Measurements from ENCODE around the gene SLC35G6.
A peak's percentile ranks its signal among the peaks of the same experiment; 100 is the strongest.
"Not testable (repeated sequence)": the region's sequence is repeated elsewhere in the genome, so short reads cannot be mapped to it uniquely, and the experiment has no call there.

The SLC35G6 gene

GRCh38 chr17:7479213-7480088, 1.8 kb upstream of the SLC35G6 start, which contains the start of gene ZBTB4:
Gene ZBTB4, minus strand, starts transcription at chr17:7479631. Its CDS starts 12,830 bp downstream, at chr17:7466801.
- peak; percentile 81 for DNase-seq

DNA sequence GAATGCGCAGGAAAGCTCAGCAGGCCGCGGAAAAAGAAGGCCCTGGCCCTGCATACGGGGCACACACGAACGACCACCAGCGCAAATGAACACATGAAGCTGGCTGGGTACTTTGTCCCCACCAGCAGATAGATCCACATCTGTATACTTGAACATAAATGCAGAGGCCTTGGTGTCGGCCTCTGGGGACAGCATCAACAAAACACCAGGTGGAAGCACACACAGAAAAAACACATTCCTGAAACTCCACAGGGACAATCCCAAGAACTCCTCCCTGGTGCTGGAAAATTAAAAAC, 1.2 kb upstream of the SLC35G6 start:
- DNase-seq: no peak

DNA sequence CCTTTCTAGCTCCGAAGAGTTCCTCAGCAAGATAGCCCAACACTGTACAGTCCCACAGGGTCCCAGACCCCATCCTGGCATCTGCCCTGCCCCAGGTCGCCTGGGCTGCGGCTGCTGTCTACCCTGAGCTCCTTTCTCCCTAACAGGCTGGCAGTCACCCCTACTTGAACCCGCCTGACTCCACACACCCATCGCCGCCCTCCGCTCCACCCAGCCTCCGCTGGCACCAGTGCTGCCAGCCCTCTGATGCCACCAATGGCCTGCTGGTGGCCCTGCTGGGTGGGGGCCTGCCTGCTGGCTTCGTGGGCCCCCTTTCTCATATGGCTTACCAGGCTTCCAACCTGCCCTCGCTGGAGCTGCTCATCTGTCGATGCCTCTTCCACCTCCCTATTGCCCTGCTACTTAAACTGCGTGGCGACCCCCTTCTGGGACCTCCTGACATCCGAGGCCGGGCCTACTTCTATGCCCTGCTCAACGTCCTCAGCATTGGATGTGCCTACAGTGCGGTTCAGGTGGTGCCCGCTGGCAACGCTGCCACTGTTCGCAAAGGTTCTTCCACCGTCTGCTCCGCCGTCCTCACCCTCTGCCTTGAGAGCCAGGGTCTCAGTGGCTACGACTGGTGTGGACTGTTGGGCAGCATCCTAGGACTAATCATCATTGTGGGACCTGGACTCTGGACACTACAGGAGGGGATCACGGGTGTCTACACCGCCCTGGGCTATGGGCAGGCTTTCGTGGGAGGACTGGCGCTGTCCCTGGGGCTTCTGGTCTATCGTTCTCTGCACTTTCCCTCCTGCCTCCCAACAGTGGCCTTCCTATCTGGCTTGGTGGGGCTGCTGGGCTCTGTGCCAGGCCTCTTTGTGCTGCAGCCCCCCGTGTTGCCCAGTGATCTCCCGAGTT, 846 bp downstream of the SLC35G6 start:
- DNase-seq: not testable (repeated sequence)

GRCh38 chr17:7482742-7483088, 1.5 kb downstream of the SLC35G6 start:
- not testable (repeated sequence) for DNase-seq

- DNase-seq: peak; percentile 94
Measured at GRCh38 chr17:7483255-7484066, 2.2 kb downstream of the SLC35G6 start.

DNA sequence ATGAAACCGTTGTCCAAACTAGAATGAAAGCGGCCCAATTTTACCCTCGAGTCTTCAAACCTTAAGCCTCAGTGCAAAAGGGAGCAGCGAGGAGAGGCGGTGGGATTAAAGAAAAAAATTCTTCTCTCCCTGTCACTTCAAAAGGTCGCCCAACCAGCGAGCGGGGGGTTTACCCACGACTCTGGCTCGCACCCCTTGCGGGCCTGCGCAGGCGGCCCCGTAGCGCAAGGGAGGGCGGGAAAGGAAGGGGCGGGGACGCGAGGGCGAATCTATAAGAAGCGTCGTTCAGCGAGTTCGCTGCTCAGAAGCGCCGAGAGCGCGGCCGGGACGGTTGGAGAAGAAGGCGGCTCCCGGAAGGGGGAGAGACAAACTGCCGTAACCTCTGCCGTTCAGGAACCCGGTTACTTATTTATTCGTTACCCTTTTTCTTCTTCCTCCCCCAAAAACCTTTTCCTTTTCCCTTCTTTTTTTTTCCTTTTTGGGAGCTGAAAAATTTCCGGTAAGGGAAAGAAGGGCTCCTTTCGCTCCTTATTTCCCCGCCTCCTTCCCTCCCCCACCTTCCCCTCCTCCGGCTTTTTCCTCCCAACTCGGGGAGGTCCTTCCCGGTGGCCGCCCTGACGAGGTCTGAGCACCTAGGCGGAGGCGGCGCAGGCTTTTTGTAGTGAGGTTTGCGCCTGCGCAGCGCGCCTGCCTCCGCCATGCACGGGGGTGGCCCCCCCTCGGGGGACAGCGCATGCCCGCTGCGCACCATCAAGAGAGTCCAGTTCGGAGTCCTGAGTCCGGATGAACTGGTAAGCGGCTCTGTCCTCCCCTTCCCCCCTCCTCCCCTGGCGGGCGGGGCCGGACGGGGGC, 3.0 kb downstream of the SLC35G6 start, which contains the start of gene POLR2A:
POLR2A (plus strand) TSS at position 300 of the 852 bp plus-strand sequence.
- peak; percentile 99 for DNase-seq

DNA sequence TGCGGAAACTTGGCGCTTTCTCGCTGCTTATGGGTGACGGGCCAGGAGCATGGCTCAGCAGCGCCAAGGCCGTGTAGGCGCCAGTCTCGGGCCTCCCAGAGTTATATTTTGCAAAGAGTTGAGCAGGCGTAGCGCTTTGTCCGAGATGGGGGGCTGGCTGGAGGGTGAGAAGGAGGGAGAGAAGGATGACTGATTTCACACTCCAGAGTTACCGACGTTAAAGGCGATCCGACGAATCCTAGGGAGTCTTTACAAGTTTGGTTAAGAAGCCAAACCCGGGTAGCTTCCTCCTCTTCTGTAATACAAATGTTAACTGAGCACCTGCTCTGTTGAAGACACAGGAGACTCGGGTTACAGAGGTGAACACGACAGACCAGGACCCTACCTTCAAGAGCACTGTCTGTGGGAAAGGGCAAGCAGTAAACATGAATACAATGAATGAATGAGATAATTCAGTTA, 3.7 kb downstream of the SLC35G6 start:
- DNase-seq: no peak

DNA sequence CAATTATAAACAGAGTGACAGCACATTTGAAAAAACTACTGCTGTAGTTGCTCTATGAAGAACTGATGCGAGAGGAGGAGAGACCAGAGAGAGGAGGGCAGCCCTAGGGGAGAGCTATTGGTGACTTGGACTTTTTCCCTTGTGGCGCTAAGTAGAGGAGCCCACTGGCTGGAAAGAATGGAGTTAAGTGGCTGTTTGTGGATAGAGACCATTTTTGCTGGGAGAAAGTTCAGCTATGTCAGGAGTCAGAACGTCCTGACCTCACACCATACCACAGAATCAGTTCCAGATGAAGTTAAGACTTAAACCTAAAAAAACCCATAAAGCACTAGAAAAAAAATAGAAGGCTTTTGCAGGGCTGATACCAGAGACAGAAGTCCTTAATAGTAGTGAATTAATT, 4.9 kb downstream of the SLC35G6 start:
- DNase-seq: no peak

DNA sequence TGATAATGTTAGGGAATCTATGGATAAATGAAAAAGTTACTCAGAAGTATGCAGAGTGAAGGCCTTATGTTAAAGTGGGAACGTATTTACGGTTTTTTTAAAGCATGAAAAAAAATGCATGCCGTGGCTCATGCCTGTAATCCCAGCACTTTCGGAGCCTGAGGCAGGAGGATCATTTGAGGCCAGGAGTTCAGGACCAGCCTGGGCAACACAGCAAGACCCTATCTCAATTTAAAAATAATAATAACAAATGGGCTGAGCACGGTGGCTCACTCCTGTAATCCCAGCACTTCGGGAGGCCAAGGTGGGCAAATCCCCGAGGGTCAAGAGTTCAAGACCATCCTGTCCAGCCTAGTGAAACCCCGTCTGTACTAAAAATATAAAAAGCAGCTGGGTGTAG, 8.9 kb downstream of the SLC35G6 start:
- DNase-seq: no peak

DNA sequence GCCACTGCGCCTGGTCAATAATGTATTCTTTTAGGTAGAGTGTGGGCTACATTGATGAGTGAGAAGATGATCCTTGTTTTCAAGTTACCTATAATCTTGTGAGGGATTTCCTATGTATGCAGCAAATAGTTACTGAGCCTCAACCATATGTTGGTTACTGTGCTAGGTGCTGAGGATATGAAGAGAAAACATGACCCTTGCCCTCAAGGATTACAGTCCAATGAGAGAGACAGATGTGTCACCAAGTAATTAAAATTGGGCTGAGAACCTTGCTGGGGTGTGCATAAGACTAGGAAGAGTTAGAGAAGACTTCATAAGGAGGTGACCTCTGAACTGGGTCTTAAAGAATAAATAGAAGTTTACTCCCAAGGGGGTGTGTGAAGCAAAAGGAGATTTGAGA, 10.3 kb downstream of the SLC35G6 start:
- no peak for DNase-seq

DNA sequence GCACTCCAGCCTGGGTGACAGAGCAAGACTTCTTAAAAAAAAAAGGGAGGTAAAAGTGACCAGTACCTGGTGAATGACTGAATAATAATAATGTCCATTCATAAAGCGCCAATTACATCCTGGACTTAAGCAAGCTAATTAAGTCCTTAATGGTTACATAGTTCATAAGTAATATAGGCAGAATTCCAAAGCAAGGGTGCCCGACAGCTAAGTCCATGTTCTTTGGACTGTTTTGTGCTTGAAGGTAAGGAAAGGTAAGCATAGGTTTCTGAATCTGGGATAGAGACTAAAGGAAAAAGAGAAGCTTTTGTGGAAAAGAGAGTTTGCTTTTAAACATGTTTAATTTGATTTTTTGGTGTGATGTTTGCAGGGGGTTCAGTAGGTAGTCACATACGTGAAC, 12.7 kb downstream of the SLC35G6 start:
- no peak for DNase-seq

DNA sequence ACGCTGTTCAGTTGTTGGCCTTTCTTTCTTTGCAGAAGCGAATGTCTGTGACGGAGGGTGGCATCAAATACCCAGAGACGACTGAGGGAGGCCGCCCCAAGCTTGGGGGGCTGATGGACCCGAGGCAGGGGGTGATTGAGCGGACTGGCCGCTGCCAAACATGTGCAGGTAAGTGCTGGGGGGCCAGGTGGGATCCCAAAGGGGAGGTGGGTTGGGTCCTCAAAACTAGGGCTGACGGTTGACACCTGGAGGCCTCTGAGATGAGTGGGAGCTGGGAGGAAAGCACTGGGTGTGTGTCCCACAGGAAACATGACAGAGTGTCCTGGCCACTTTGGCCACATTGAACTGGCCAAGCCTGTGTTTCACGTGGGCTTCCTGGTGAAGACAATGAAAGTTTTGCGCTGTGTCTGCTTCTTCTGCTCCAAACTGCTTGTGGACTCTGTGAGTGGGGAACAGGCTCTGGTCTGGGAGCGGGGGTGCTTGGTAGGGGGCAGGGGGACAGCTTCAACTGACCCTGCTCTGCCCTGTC, 14.7 kb downstream of the SLC35G6 start:
- no peak for DNase-seq

DNA sequence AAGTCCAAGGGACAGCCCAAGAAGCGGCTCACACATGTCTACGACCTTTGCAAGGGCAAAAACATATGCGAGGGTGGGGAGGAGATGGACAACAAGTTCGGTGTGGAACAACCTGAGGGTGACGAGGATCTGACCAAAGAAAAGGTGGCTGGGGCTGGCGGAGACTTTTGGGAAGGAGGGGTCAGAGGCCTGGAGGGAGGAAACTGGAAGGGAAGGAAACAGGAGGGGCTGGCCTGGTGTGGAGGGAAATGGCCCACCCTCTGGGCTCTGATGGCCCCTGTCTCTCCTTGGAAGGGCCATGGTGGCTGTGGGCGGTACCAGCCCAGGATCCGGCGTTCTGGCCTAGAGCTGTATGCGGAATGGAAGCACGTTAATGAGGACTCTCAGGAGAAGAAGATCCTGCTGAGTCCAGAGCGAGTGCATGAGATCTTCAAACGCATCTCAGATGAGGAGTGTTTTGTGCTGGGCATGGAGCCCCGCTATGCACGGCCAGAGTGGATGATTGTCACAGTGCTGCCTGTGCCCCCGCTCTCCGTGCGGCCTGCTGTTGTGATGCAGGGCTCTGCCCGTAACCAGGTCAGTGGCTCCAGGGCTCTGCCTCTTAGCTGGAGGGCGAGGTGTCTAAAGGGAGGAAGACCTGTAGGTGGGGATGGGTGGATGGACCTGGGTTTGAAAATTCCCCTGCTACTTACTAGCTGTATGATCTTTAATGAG, 15.4 kb downstream of the SLC35G6 start:
- DNase-seq: no peak

- DNase-seq: no peak
Measured at GRCh38 chr17:7497228-7497627, 16.0 kb downstream of the SLC35G6 start.

DNA sequence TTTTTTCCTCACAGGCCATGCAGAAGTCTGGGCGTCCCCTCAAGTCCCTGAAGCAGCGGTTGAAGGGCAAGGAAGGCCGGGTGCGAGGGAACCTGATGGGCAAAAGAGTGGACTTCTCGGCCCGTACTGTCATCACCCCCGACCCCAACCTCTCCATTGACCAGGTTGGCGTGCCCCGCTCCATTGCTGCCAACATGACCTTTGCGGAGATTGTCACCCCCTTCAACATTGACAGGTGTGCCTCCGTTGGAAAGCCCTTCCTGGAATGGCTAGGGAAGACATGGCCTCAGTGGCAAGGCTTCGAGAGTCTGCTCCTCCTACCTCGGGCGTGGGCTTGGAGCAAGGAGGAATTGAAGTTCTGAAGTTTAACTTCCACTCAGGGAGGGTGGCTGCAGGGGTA, 16.4 kb downstream of the SLC35G6 start:
- no peak for DNase-seq

DNA sequence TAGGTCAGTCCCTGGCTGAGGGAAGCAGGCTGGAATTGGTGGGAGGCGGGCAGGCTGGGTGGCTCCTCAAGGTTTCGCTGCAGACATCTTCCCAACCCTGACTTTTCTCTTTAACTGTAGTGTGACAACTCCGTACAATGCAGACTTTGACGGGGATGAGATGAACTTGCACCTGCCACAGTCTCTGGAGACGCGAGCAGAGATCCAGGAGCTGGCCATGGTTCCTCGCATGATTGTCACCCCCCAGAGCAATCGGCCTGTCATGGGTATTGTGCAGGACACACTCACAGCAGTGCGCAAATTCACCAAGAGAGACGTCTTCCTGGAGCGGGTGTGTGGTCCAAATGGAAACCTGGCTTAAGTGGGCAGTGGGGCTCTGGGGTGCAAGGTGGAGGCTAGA, 17.9 kb downstream of the SLC35G6 start:
- DNase-seq: no peak

- no peak for DNase-seq
Measured at GRCh38 chr17:7501729-7502128, 20.5 kb downstream of the SLC35G6 start.

DNA sequence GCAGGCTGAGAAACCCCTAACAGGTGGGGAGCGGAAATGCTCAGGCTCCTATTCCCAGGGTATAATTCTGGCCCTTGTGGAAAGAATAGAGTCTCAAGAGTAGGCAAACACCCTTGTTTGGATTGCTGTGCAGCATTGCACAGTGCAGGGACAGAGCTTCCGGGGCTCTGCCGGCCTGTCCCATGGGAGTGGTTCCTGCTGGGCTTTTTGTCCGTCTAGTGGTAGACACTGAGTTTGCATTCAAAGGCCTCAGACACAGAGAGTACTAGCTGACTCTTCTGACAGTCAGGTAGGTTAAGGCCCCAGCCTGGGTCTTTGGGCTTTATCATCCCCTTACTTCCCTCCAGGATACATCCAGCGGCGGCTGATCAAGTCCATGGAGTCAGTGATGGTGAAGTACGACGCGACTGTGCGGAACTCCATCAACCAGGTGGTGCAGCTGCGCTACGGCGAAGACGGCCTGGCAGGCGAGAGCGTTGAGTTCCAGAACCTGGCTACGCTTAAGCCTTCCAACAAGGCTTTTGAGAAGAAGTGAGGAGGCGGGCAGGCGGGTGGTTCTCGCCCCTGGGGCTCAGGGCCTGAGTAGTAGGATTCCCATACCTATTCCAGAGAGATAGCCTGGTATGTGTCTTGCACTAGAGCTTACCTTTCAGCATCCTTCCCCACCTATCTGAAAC, 21.1 kb downstream of the SLC35G6 start:
- DNase-seq: no peak

DNA sequence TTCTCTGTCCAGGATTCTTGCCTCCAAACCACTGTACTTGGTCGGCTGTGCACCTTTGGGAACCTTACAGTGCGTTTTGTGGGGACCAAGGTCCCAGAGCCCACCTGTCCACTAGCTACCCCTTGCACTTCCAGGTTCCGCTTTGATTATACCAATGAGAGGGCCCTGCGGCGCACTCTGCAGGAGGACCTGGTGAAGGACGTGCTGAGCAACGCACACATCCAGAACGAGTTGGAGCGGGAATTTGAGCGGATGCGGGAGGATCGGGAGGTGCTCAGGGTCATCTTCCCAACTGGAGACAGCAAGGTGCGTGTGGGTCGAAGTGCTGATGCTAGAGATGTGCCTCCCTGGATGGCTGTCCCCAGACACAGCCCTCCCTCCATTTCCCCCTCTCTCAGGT, 21.7 kb downstream of the SLC35G6 start:
- DNase-seq: no peak

GRCh38 chr17:7503521-7503920, 22.3 kb downstream of the SLC35G6 start:
- no peak for DNase-seq
